Measurements from ENCODE around the gene DSCAM. TPM values are rescaled to one million over a fixed set of nuclear protein-coding genes. Genes with fewer than 3 reads are reported as not detected.

Gene DSCAM
- total RNA-seq, 1 donor from 2014 or later = not detected

DNA sequence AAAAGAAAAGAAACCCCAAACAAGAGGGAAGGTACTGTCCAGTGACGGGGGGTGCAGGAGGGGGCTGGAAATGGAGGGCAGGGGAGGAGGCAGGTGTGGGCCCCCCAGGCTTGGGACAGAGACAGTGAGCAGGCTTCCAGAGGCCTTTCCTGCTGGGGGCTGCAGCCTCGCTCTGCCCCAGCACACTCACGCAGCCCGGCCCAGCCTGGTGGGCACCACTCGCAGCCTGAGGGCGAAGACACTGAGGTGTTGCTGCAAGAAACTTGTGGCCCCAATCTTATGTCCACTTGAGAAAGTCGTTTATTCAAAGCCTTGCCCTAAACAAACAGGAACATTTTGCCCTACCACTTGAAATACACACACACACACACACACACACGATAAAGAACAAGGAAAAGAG lies 705.3 kb downstream of the DSCAM start:
- Histone ChIP-seq H3K27me3 (no peaks in the 10 kb centered on the region), H3K4me1 (no peaks in the 10 kb centered on the region), H3K27ac (no peak overlapping the region), H3K4me3 (no peak overlapping the region), H3K36me3 (no peaks in the 10 kb centered on the region), H3K9me3 (no peaks in the 10 kb centered on the region)
- DNase-seq (ENCODE audit: low spot score in 2 of 2) = no peak
- intact Hi-C loops (cut with DNase I) = loop anchor here (5.0 kb wide), 1 partner anchor 246 kb away; no protein-coding TSS in a partner anchor
- TF ChIP-seq, protein P1, sequence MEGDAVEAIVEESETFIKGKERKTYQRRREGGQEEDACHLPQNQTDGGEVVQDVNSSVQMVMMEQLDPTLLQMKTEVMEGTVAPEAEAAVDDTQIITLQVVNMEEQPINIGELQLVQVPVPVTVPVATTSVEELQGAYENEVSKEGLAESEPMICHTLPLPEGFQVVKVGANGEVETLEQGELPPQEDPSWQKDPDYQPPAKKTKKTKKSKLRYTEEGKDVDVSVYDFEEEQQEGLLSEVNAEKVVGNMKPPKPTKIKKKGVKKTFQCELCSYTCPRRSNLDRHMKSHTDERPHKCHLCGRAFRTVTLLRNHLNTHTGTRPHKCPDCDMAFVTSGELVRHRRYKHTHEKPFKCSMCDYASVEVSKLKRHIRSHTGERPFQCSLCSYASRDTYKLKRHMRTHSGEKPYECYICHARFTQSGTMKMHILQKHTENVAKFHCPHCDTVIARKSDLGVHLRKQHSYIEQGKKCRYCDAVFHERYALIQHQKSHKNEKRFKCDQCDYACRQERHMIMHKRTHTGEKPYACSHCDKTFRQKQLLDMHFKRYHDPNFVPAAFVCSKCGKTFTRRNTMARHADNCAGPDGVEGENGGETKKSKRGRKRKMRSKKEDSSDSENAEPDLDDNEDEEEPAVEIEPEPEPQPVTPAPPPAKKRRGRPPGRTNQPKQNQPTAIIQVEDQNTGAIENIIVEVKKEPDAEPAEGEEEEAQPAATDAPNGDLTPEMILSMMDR (IDR thresholded peaks at IDR 0.05) = no peak

DNA sequence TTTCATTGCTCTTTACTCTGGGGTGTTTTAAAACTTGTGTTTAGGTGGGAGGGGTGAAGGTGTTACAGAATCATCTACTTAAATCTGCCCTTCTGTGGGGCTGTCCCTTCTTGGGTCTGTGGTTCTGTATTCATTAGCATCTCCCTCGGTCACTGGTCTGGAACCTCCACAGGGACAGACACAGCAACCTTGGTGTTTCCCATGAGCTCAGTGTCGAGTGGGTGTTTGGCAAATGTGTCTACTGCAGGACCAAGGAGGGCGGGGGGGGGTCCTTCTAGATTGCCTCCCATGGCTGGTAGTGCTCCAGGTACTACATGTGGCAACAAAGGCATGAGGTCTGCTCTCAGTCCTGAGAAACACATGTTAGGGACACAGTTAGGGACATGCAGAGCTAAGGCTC lies 706.3 kb downstream of the DSCAM start:
- Histone ChIP-seq H3K9me3 (no peaks in the 10 kb centered on the region), H3K27ac (no peak overlapping the region), H3K4me3 (no peak overlapping the region), H3K27me3 (no peaks in the 10 kb centered on the region), H3K36me3 (no peaks in the 10 kb centered on the region), H3K4me1 (no peaks in the 10 kb centered on the region)
- no peak for DNase-seq (ENCODE audit: low spot score in 2 of 2)
- intact Hi-C loops (cut with DNase I) = loop anchor here (5.0 kb wide), 1 partner anchor 247 kb away; no protein-coding TSS in a partner anchor
- TF ChIP-seq, protein P1 (IDR thresholded peaks at IDR 0.05) = no peak

DNA sequence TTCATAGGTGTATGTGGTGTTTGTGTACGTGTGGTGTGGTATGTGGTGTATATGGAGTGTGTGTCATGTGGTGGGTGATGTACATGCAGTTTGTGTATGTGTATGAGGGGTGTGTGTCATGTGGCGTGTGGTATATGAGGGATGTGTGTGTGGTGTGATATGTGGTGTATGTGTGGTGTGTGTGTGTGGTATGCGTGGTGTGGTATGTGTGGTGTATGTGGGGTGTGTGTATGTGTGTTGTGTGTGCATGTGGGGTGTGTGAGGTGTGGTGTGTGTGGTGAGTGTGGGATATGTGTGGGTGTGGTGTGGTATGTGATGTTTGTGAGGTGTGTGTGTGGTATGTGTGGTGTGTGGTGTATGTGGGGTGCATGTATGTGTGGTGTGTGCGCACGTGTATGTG lies 707.3 kb downstream of the DSCAM start:
- Histone ChIP-seq H3K27me3 (no peaks in the 10 kb centered on the region), H3K36me3 (no peaks in the 10 kb centered on the region), H3K27ac (no peak overlapping the region), H3K9me3 (no peaks in the 10 kb centered on the region), H3K4me1 (no peaks in the 10 kb centered on the region), H3K4me3 (no peak overlapping the region)
- intact Hi-C loops (cut with DNase I) = loop anchor here (5.0 kb wide), 1 partner anchor 248 kb away; no protein-coding TSS in a partner anchor
- no peak for DNase-seq (ENCODE audit: low spot score in 2 of 2)
- TF ChIP-seq, protein P1 (IDR thresholded peaks at IDR 0.05) = no peak

DNA sequence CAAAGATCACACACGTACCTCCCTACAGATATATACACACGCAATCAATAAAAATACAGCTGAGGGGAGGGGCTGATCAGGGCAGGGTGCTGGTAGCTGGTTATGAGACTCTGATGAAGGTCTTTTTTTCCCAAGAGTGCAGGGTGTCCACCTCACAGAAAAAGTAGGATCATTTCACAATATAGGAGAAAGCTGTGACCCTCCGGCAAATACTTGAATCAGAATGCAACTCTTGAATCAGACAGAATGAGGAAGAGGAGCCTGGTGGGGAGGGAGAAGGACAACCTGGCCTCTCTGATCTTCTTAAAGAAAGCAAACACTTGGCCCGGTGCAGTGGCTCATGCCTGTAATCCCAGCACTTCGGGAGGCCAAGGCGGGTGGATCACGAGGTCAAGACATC lies 710.4 kb downstream of the DSCAM start:
- H3K27me3 ChIP-seq = no peaks in the 10 kb centered on the region
- no peak for DNase-seq (ENCODE audit: low spot score in 2 of 2)
- H3K36me3 ChIP-seq = no peaks in the 10 kb centered on the region
- H3K27ac ChIP-seq = no peak overlapping the region
- no peaks in the 10 kb centered on the region for H3K4me1 ChIP-seq
- H3K9me3 ChIP-seq = no peaks in the 10 kb centered on the region
- intact Hi-C loops (cut with DNase I) = no loop called here
- no peak overlapping the region for H3K4me3 ChIP-seq
- TF ChIP-seq, protein P1 (IDR thresholded peaks at IDR 0.05) = no peak

DNA sequence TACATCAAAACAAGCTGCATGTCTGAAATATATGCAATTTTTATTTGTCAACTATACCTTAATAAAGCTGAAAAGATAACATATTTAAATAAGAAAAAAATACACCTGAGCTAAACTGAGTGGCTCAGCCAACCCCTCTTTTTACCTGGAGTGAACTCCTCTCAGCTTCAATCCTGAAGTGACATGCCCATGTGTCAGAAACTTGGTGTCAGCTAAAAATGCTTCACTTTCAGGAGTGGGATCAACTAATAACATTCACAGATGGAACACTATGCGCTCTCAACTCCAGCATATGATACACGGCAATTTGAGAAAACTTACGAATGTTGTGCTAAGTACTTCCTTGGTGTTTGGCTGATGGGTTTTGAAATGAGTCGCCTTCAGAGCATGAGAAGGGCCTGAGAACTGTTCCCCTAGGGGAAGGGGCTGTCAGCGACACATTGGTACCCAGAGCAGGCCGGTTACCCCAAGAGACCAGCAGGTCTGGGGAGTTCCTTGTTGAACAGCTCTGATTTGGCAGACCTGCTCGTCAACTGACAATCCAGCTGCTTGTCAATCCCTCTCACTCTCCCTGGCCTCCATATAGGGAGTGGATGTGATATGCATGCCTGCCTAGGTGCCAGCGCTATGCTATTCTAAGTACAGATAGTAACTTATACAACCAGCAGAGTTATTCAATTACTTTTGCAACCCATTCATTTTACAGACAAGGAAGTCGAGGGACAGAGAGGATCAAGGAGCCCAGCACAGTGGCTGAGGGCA lies 712.0 kb downstream of the DSCAM start:
- intact Hi-C loops (cut with DNase I) = no loop called here
- DNase-seq (ENCODE audit: low spot score in 2 of 2) = no peak
- no peaks in the 10 kb centered on the region for H3K4me1 ChIP-seq
- H3K27me3 ChIP-seq = no peaks in the 10 kb centered on the region
- TF ChIP-seq, protein P1 (IDR thresholded peaks at IDR 0.05) = no peak
- no peak overlapping the region for H3K4me3 ChIP-seq
- no peaks in the 10 kb centered on the region for H3K9me3 ChIP-seq
- no peak overlapping the region for H3K27ac ChIP-seq
- H3K36me3 ChIP-seq = no peaks in the 10 kb centered on the region
